A549 (cell line): ENCODE measurements around the gene DKC1. TPM values are rescaled to one million over a fixed set of nuclear protein-coding genes. Genes with fewer than 3 reads are reported as not detected.

ENCODE experiments used
- ATAC-seq, 2 experiments: fragments of 200-7000 bp in 1 of 2; fragments of >200 bp in 1 of 2; cut with Nextera tagmentation in 1 of 2; cut with Tn5 transposase in 1 of 2; 3 replicates each; pipeline versions ENCODE4 v1.8.0 to v1.9.1; 2018 to 2020; ENCODE audit warnings: mild to moderate bottlenecking in 1 of 2, moderate library complexity in 1 of 2
- CTCF ChIA-PET: fragments of 300-600 bp; sonication (Branson Sonifier 250); formaldehyde crosslinking; extraction: SDS; loops from one replicate; lab custom pipeline; 2021; ENCODE audit warnings: antibody characterized with exemption, inconsistent platforms; lab: Yijun Ruan, JAX
- POLR2A ChIA-PET: fragments of 350-600 bp; formaldehyde crosslinking; extraction: SDS; loops from one replicate; lab custom pipeline; 2021; ENCODE audit warnings: antibody characterized with exemption, inconsistent platforms; lab: Yijun Ruan, JAX
- DNase-seq, 2 experiments: peaks; one replicate each; pipeline versions ENCODE4 v3.0.0 to v3.0.0-alpha.2; 2011 to 2016; ENCODE audit warnings: low read depth in 1 of 2, low spot score in 1 of 2
- FAIRE-seq: peaks from 2 replicates; lab custom pipeline; 2011; peaks lifted over from hg19 to GRCh38; lab: Jason Lieb, UNC
- H3K27ac ChIP-seq, 2 experiments: fragments of >200 bp; sonication (Bioruptor Twin); formaldehyde crosslinking; 3 replicates each; pipeline ENCODE4 v1.5.1; 2016 to 2017
- H3K4me1 ChIP-seq: fragments of >200 bp; sonication (Bioruptor Twin); formaldehyde crosslinking; 3 replicates; pipeline ENCODE4 v1.6.1; 2016
- H3K4me2 ChIP-seq: fragments of >200 bp; sonication (Bioruptor Twin); formaldehyde crosslinking; 3 replicates; pipeline ENCODE4 v1.6.1; 2016
- H3K4me3 ChIP-seq: fragments of >200 bp; sonication (Bioruptor Twin); formaldehyde crosslinking; 3 replicates; pipeline ENCODE4 v1.5.1; 2016
- H3K9me3 ChIP-seq: fragments of >200 bp; sonication (Bioruptor Twin); formaldehyde crosslinking; 3 replicates; pipeline ENCODE4 v1.6.1; 2016
- EHMT2 ChIP-seq: fragments of 200-600 bp; sonication (generic); IDR thresholded peaks from 2 replicates; pipeline ENCODE4 v1.6.1; 2016; ENCODE audit warnings: antibody characterized with exemption, low read depth, mild to moderate bottlenecking, moderate library complexity
- FOSB ChIP-seq: fragments of 250-450 bp; sonication (Bioruptor Pico); IDR thresholded peaks from 2 replicates; pipeline ENCODE4 v1.5.0; 2020; ENCODE audit warnings: mild to moderate bottlenecking, moderate library complexity
- FOSL2 ChIP-seq, 2 experiments: fragments of 450-650 bp in 1 of 2; fragments of >200 bp in 1 of 2; sonication (Bioruptor Twin) in 1 of 2; formaldehyde crosslinking; IDR thresholded peaks; 2 replicates each; pipeline versions ENCODE4 v1.5.0 to v1.6.1; 2016 to 2020; ENCODE audit warnings: mild to moderate bottlenecking in 1 of 2, moderate library complexity in 1 of 2
- HEYL ChIP-seq: fragments of 250-450 bp; sonication (Bioruptor Pico); IDR thresholded peaks from 2 replicates; pipeline ENCODE4 v1.8.0; 2021; ENCODE audit warnings: mild to moderate bottlenecking, moderate library complexity
- HOXB13 ChIP-seq: fragments of 250-450 bp; sonication (Bioruptor Pico); IDR thresholded peaks from 2 replicates; pipeline ENCODE4 v1.5.0; 2020; ENCODE audit warnings: low read depth, mild to moderate bottlenecking, moderate library complexity
- JUN ChIP-seq, 2 experiments: fragments of >200 bp; sonication (Bioruptor Twin); formaldehyde crosslinking; IDR thresholded peaks; 2 replicates in 1 of 2; 3 replicates in 1 of 2; pipeline ENCODE4 v1.6.1; 2016 to 2017
- RAD21 ChIP-seq, 2 experiments: fragments of >200 bp in 1 of 2; sonication (Bioruptor Twin) in 1 of 2; formaldehyde crosslinking in 1 of 2; IDR thresholded peaks in 1 of 2; conservative IDR thresholded peaks in 1 of 2; 2 replicates in 1 of 2; 3 replicates in 1 of 2; pipeline ENCODE4 v1.6.1; 2012 to 2018; ENCODE audit warnings: inconsistent platforms in 1 of 2
- RARB ChIP-seq: fragments of 250-450 bp; sonication (Bioruptor Pico); IDR thresholded peaks from 2 replicates; pipeline ENCODE4 v1.8.0; 2021; ENCODE audit warnings: mild to moderate bottlenecking, moderate library complexity
- SMC3 ChIP-seq: fragments of >200 bp; sonication (Bioruptor Twin); formaldehyde crosslinking; IDR thresholded peaks from 3 replicates; pipeline ENCODE4 v1.6.1; 2018; ENCODE audit warnings: inconsistent platforms
- TFCP2L1 ChIP-seq: fragments of 250-450 bp; sonication (Bioruptor Pico); IDR thresholded peaks from 2 replicates; pipeline ENCODE4 v1.5.0; 2021; ENCODE audit warnings: mild to moderate bottlenecking
- TP53 ChIP-seq: fragments of 250-450 bp; sonication (Bioruptor Pico); IDR thresholded peaks from 2 replicates; pipeline ENCODE4 v1.5.0; 2021; ENCODE audit warnings: mild to moderate bottlenecking, moderate library complexity
- WGBS: methylation state at CpG from one replicate; pipeline ENCODE4 v1.1.6; 2017; ENCODE audit errors: missing lambda C conversion rate; 5-methylcytosine and 5-hydroxymethylcytosine counted together
- polyA plus RNA-seq, 4 experiments: library from polyadenylated mRNA; depleted of rRNA in 3 of 4; stranded (reverse); fragments of >200 nt; fragmentation: RNase III in 1 of 4; extraction: RNeasy Plus Mini Kit Qiagen cat#74134 plus additional on column Dnase treatment in 1 of 4; gene quantifications; 2 replicates in 3 of 4; 3 replicates in 1 of 4; pipeline ENCODE4 v1.2.3, GENCODE V29; 2011 to 2017
- TF ChIP-seq, protein P1 (sequence below): IDR thresholded peaks from 2 replicates; pipeline ENCODE4 v1.6.1; 2012; ENCODE audit warnings: low read depth, borderline replicate concordance
- TF ChIP-seq, protein P2 (sequence below): fragments of 450-650 bp; IDR thresholded peaks from 2 replicates; pipeline ENCODE4 v1.6.1; 2014; ENCODE audit warnings: antibody characterized with exemption
- TF ChIP-seq, protein P3 (sequence below): fragments of 250-450 bp; sonication (Bioruptor Pico); IDR thresholded peaks from 2 replicates; pipeline ENCODE4 v1.5.0; 2020; ENCODE audit warnings: low read depth, mild to moderate bottlenecking, moderate library complexity
- TF ChIP-seq, protein P4 (sequence below): IDR thresholded peaks from 2 replicates; pipeline ENCODE4 v1.6.1; 2012

DKC1 gene
- polyA plus RNA-seq, 2 of the 4 experiments (the other 2 are of a cell fraction), result 166 to 209 TPM

DNA sequence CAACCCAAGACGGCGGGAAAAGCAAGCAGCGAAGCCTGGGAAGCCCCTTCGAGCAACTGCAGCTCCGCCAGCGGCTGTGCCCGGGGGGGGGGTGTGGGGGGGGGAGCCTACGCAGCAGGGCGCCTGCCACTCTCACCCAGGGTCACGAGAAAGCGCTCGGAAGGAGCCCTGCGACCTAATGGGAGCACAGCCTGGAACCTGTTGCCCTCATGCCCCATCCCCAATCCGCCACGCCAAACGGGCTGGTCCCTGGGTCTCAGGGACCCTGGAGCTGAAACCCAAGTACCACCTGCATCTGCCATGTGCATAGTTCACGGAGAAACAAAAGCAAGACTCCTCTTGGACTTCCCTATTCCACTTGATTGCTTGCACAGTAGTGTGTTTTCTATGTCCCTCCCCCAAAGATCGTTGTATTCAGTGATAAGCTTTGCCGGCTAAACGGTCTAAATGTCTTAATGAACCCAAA is 11.4 kb upstream of the DKC1 start:
- no peaks in the 10 kb centered on the region for H3K4me1 ChIP-seq
- H3K27ac ChIP-seq, result peak overlapping the region; percentile 68 to 85; a peak in 5 of 6 replicates
- ATAC-seq (no peak), DNase-seq (no peak), FAIRE-seq (no peak)
- H3K9me3 ChIP-seq, result no peaks in the 10 kb centered on the region
- ChIA-PET POLR2A (interaction anchor here (1.3 kb wide), 1 partner anchor 12 kb away, joined by 5 read pairs; the partner anchor contains the start of gene DKC1), CTCF (interaction anchor here (0.6 to 4.0 kb wide), 6 partner anchors 11 to 443 kb away, joined by 3 to 44 read pairs (median 12); no protein-coding TSS in a partner anchor)
- 71% methylated on average over 7 of the region's 20 CpGs for WGBS
- H3K4me2 ChIP-seq, result peak overlapping the region; percentile 91
- peak overlapping the region; percentile 67 for H3K4me3 ChIP-seq
- TF ChIP-seq HEYL (CRISPR knock-in tag), result no peak
- TF ChIP-seq, all 56 proteins: peak for 0

DNA sequence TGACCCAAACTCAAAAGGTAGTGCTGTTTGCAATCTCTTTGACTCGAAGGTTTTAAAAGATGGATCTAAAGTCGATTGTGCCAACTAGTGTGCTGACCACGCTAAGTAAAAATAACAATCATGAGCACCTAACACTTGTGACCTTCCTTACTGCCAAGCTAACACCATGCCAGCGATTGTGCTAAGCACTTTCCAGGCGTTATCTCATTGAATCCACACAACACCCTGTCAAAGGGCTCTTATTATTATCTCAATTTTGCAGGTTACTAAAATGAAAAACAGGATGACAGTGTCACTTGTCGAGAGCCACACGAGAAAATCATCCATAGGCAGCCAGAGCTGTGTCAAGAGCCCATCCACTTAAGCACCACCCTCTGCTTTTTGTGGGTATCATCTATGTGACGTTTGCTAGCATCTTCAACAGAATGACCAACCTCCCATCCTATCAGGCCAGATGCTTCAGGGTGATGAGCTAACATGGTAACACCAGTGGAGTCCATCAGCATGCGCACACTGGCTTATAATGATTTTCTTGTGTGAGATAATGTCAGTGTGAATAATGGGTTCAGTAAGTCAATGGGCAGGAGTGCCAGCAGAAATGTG is 10.9 kb upstream of the DKC1 start:
- H3K4me1 ChIP-seq, result no peaks in the 10 kb centered on the region

DNA sequence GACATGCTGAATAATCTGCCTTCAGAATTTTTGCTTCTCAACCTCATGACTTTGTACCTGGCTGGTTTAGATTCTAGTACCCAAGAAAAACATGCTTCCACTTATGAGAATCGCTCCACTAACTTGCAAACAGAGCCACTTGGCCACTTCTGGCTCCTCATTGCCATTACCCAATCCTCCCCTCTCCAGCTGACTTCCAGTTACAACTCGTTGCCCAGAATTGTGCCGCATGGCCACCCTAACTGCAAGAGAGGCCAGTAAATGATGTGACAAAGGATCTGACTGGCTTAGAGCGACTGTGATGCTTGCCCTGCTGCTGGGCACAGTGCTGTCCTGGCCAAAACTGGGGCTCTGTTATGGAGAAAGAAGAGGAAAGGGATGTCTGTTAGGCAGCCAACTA is 4.0 kb upstream of the DKC1 start:
- ChIA-PET CTCF (interaction anchor here (1.5 kb wide), 2 partner anchors 10 to 14 kb away, joined by 3 to 7 read pairs; no protein-coding TSS in a partner anchor), POLR2A (no interaction called here)
- no peak for ATAC-seq
- no peak overlapping the region for H3K27ac ChIP-seq
- H3K9me3 ChIP-seq, result no peaks in the 10 kb centered on the region
- H3K4me2 ChIP-seq, result no peak overlapping the region
- 83% methylated on average over 4 of the region's 4 CpGs for WGBS
- H3K4me3 ChIP-seq, result no peak overlapping the region
- TF ChIP-seq RAD21 (conservative IDR thresholded peaks at IDR 0.05 in 1 of 2, IDR thresholded peaks at IDR 0.05 in 1 of 2) (no peak), HOXB13 (CRISPR knock-in tag) (no peak), SMC3 (no peak)
- TF ChIP-seq, protein P1, sequence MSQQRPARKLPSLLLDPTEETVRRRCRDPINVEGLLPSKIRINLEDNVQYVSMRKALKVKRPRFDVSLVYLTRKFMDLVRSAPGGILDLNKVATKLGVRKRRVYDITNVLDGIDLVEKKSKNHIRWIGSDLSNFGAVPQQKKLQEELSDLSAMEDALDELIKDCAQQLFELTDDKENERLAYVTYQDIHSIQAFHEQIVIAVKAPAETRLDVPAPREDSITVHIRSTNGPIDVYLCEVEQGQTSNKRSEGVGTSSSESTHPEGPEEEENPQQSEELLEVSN, result no peak
- TF ChIP-seq, all 56 proteins: peak for 0
- DNase-seq (no peak), FAIRE-seq (no peak)
- H3K4me1 ChIP-seq, result peaks cover 6% of the 10 kb centered on the region

More for the DNA sequence above, 10.9 kb upstream of the DKC1 start:
- no peak for DNase-seq
- H3K4me3 ChIP-seq, result no peak overlapping the region
- ChIA-PET POLR2A (no interaction called here), CTCF (interaction anchor here (3.7 kb wide), 1 partner anchor 22 kb away, joined by 20 read pairs; no protein-coding TSS in a partner anchor)
- no peak overlapping the region for H3K4me2 ChIP-seq
- H3K27ac ChIP-seq, result no peak overlapping the region
- no peak for TF ChIP-seq TFCP2L1
- TF ChIP-seq, protein P2, sequence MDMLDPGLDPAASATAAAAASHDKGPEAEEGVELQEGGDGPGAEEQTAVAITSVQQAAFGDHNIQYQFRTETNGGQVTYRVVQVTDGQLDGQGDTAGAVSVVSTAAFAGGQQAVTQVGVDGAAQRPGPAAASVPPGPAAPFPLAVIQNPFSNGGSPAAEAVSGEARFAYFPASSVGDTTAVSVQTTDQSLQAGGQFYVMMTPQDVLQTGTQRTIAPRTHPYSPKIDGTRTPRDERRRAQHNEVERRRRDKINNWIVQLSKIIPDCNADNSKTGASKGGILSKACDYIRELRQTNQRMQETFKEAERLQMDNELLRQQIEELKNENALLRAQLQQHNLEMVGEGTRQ, result no peak
- TF ChIP-seq, protein P3, sequence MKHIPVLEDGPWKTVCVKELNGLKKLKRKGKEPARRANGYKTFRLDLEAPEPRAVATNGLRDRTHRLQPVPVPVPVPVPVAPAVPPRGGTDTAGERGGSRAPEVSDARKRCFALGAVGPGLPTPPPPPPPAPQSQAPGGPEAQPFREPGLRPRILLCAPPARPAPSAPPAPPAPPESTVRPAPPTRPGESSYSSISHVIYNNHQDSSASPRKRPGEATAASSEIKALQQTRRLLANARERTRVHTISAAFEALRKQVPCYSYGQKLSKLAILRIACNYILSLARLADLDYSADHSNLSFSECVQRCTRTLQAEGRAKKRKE (CRISPR knock-in tag), result no peak
- TF ChIP-seq EHMT2, result no peak
- no peak for TF ChIP-seq RARB
- TF ChIP-seq FOSB (CRISPR knock-in tag), result no peak
- no peak for TF ChIP-seq FOSL2 (IDR thresholded peaks at IDR 0.05)
- no peak for TF ChIP-seq FOSL2 (CRISPR knock-in tag; IDR thresholded peaks at IDR 0.05)
- TF ChIP-seq, protein P1, result no peak
- TF ChIP-seq, protein P4, sequence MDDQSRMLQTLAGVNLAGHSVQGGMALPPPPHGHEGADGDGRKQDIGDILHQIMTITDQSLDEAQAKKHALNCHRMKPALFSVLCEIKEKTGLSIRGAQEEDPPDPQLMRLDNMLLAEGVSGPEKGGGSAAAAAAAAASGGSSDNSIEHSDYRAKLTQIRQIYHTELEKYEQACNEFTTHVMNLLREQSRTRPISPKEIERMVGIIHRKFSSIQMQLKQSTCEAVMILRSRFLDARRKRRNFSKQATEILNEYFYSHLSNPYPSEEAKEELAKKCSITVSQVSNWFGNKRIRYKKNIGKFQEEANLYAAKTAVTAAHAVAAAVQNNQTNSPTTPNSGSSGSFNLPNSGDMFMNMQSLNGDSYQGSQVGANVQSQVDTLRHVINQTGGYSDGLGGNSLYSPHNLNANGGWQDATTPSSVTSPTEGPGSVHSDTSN, result no peak
- TF ChIP-seq JUN (IDR thresholded peaks at IDR 0.05), result no peak
- TF ChIP-seq TP53 (CRISPR knock-in tag), result no peak
- FAIRE-seq, result no peak
- WGBS, result 59% methylated on average over 9 of the region's 9 CpGs
- ATAC-seq, result no peak
- no peaks in the 10 kb centered on the region for H3K9me3 ChIP-seq
